Measurements from ENCODE around the gene U2AF1L4. TPM values are rescaled to one million over a fixed set of nuclear protein-coding genes. Genes with fewer than 3 reads are reported as not detected.

U2AF1L4 gene
- polyA plus RNA-seq, 3 donors: 15.2 to 20.9 (median 17.2) TPM

Other genes starting within 250 kb of the U2AF1L4 start
- 10 to 100 TPM; 68.1 to 72.6 (median 69.0) TPM for gene DMKN, start 231.8 kb downstream of the U2AF1L4 start, polyA plus RNA-seq (ENCODE audit: insufficient read length in 3 of 3)
- not detected for gene SBSN, start 217.1 kb downstream of the U2AF1L4 start, polyA plus RNA-seq (ENCODE audit: insufficient read length in 3 of 3)
- not detected for gene GAPDHS, start 212.0 kb downstream of the U2AF1L4 start, polyA plus RNA-seq (ENCODE audit: insufficient read length in 3 of 3)
- gene TMEM147, start 199.8 kb downstream of the U2AF1L4 start, polyA plus RNA-seq (ENCODE audit: insufficient read length in 3 of 3): 10 to 100 TPM; 84.1 to 99.1 (median 92.9) TPM
- under 1 TPM in 1 of 3 donors, not detected in 2; 0.06 TPM for gene ATP4A, start 181.8 kb downstream of the U2AF1L4 start, polyA plus RNA-seq (ENCODE audit: insufficient read length in 3 of 3)
- gene PMIS2, start 159.2 kb downstream of the U2AF1L4 start, polyA plus RNA-seq (ENCODE audit: insufficient read length in 3 of 3): not detected
- gene HAUS5, start 132.7 kb downstream of the U2AF1L4 start, polyA plus RNA-seq (ENCODE audit: insufficient read length in 3 of 3): 10 to 100 TPM; 19.9 to 21.4 (median 21.4) TPM
- 10 to 100 TPM; 54.6 to 65.5 (median 55.0) TPM for gene RBM42, start 116.4 kb downstream of the U2AF1L4 start, polyA plus RNA-seq (ENCODE audit: insufficient read length in 3 of 3)
- 1 to 10 TPM in 1 of 3 donors, under 1 TPM in 2; 0.74 to 1.3 (median 0.75) TPM for gene ETV2, start 103.7 kb downstream of the U2AF1L4 start, polyA plus RNA-seq (ENCODE audit: insufficient read length in 3 of 3)
- gene COX6B1, start 97.1 kb downstream of the U2AF1L4 start, polyA plus RNA-seq (ENCODE audit: insufficient read length in 3 of 3): 100 to 1,000 TPM; 394 to 408 (median 402) TPM
- 10 to 100 TPM in 2 of 3 donors, under 1 TPM in 1; 0.12 to 18.6 (median 13.4) TPM for gene UPK1A, start 78.9 kb downstream of the U2AF1L4 start, polyA plus RNA-seq (ENCODE audit: insufficient read length in 3 of 3)
- under 1 TPM in 2 of 3 donors, not detected in 1; 0.25 to 0.37 TPM for gene ZBTB32, start 40.9 kb downstream of the U2AF1L4 start, polyA plus RNA-seq (ENCODE audit: insufficient read length in 3 of 3)
- gene KMT2B, start 27.4 kb downstream of the U2AF1L4 start, polyA plus RNA-seq (ENCODE audit: insufficient read length in 3 of 3): 10 to 100 TPM; 24.8 to 26.6 (median 25.4) TPM
- 1 to 10 TPM; 1.8 to 2.7 (median 2.7) TPM for gene IGFLR1, start 3.0 kb downstream of the U2AF1L4 start, polyA plus RNA-seq (ENCODE audit: insufficient read length in 3 of 3)
- 10 to 100 TPM; 55.6 to 62.0 (median 59.6) TPM for gene PSENEN, start 233 bp upstream of the U2AF1L4 start, polyA plus RNA-seq (ENCODE audit: insufficient read length in 3 of 3)
- gene LIN37, start 3.2 kb upstream of the U2AF1L4 start, polyA plus RNA-seq (ENCODE audit: insufficient read length in 3 of 3): 10 to 100 TPM; 11.3 to 11.7 (median 11.6) TPM
- gene HSPB6, start 11.6 kb upstream of the U2AF1L4 start, polyA plus RNA-seq (ENCODE audit: insufficient read length in 3 of 3): 10 to 100 TPM; 17.5 to 21.5 (median 18.7) TPM
- 10 to 100 TPM; 12.9 to 14.7 (median 14.5) TPM for gene PROSER3, start 12.8 kb upstream of the U2AF1L4 start, polyA plus RNA-seq (ENCODE audit: insufficient read length in 3 of 3)
- gene ARHGAP33, start 30.1 kb upstream of the U2AF1L4 start, polyA plus RNA-seq (ENCODE audit: insufficient read length in 3 of 3): 10 to 100 TPM; 11.0 to 16.1 (median 12.5) TPM
- gene PRODH2, start 67.4 kb upstream of the U2AF1L4 start, polyA plus RNA-seq (ENCODE audit: insufficient read length in 3 of 3): 10 to 100 TPM; 21.0 to 30.4 (median 24.1) TPM
- 100 to 1,000 TPM; 111 to 126 (median 124) TPM for gene NPHS1, start 107.1 kb upstream of the U2AF1L4 start, polyA plus RNA-seq (ENCODE audit: insufficient read length in 3 of 3)
- gene KIRREL2, start 111.5 kb upstream of the U2AF1L4 start, polyA plus RNA-seq (ENCODE audit: insufficient read length in 3 of 3): 10 to 100 TPM in 1 of 3 donors, 1 to 10 TPM in 2; 8.8 to 10.4 (median 9.3) TPM
- 10 to 100 TPM; 17.7 to 25.0 (median 23.4) TPM for gene APLP1, start 123.2 kb upstream of the U2AF1L4 start, polyA plus RNA-seq (ENCODE audit: insufficient read length in 3 of 3)
- 1 to 10 TPM; 2.0 to 2.6 (median 2.2) TPM for gene NFKBID, start 155.1 kb upstream of the U2AF1L4 start, polyA plus RNA-seq (ENCODE audit: insufficient read length in 3 of 3)
- 1 to 10 TPM; 2.7 to 3.2 (median 2.8) TPM for gene HCST, start 157.1 kb upstream of the U2AF1L4 start, polyA plus RNA-seq (ENCODE audit: insufficient read length in 3 of 3)
- gene TYROBP, start 162.9 kb upstream of the U2AF1L4 start, polyA plus RNA-seq (ENCODE audit: insufficient read length in 3 of 3): 10 to 100 TPM in 2 of 3 donors, 1 to 10 TPM in 1; 6.3 to 10.5 (median 10.3) TPM
- gene LRFN3, start 191.0 kb upstream of the U2AF1L4 start, polyA plus RNA-seq (ENCODE audit: insufficient read length in 3 of 3): 1 to 10 TPM; 7.1 to 8.3 (median 7.4) TPM
- 10 to 100 TPM; 11.2 to 12.0 (median 11.7) TPM for gene SDHAF1, start 249.8 kb upstream of the U2AF1L4 start, polyA plus RNA-seq (ENCODE audit: insufficient read length in 3 of 3)